ENCODE measurements around the gene ZNF70. TPM values are rescaled to one million over a fixed set of nuclear protein-coding genes. Genes with fewer than 3 reads are reported as not detected.
A peak's percentile ranks its signal among the peaks of the same experiment; 100 is the strongest.

ZNF70 gene
- total RNA-seq, 1 experiment from 2014 or later = 1.4 TPM

DNA sequence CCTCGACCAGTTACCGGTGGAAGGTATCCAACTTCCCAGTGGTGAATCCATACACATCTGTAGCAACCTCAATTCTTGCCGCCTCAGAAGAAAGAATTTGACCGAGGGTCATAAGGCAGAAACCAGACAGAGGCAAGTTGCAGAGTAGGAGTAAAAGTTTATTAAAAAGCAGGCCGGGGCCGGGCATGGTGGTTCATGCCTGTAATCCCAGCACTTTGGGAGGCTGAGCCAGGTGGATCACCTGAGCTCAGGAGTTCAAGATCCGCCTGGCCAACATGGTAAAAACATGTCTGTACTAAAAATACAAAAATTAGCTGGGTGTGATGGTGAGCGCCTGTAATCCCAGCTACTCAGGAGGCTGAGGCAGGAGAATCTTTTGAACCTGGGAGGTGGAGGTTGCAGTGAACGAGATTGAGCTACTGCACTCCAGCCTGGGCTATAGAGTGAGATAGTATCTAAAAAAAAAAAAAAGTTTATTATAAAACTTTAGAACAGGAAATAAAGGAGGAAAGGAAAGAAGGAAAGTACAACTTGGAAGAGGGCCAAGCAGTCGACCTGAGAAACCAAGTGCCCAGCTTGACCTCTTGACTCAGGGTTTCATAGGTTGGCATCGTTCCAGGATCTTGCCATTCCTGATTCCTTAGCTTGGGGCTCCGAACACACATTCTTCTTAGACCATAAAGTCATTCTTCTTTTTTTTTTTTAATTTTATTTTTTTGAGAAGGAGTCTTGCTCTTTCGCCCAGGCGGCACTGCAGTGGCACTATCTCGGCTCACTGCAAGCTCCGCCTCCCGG, 32.3 kb downstream of the ZNF70 start:
- peak; percentile 51 for DNase-seq (ENCODE audit: low spot score)

DNA sequence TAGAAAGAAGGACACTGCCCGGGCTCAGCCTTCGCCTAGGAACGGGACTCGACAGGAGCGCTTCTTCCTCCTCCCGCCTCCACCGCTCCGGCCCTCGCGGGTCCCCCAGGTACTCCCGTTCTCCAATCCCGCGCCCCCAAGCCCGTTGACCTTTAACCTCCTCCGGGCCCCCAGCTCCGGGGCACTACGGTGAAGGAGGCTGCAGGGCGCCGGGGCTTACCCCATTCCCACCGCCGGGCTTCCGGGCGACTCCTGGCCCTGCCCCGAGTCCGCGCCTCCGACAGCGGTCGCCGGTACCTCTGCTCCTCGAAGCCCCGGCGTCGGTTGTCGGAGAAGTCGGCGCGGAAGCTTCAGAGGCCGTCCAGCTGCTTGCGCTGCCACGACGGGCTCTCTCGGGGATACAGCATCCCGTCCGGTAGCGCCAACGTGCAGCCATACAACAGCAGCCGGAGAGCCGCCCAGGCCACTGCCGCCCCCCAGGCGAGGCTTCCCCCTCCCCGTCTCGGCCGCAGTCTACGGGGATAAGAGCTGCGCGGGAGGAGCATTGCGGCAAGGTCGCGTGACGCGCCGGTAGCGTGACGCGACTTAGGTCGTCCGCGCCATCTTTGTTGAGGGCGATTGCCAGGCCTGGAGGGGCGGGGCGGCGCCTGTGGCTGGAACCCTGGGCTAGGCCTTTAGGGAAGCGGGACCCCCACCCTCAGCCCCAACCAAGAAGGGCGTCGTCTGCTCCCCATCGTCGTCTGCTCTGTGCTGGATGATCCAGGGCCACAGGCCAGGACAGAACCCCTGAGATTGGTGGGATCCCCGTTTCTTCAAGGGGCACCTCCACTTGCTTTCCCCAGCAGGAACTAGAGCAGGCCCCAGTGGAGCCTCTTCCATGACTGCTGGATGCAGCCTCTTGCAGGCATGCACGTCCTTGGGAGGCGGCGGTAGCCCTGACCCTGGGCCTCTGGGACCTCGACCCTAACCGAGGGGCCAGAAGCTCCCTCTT, 33.8 kb downstream of the ZNF70 start:
- DNase-seq (ENCODE audit: low spot score) = peak; percentile 63

DNA sequence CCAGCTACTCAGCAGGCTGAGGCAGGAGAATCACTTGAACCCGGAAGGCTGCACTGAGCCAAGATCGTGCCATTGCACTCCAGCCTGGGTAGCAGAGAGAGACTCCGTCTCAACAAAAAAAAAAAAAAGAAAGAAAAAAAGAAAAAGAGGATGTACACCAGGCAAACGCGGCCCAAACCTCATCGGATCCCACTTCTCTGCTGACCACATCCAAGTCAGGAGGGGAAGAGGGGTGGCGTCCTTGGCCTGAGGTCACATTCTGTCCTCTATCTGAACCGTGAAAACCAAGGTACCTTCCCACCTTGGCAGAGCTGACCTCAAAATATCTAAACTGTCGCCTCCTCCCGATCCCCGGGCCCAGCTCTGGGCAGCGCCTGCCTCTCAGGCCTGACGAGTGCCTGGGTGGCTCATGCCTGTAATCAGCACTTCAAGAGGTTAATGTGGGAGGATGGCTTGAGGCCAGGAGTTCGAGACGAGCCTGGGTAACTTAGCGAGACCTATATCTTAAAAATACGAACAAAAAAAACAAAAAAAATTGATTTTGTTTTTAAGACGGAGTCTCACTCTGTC, 35.0 kb downstream of the ZNF70 start:
- no peak for DNase-seq (ENCODE audit: low spot score)

DNA sequence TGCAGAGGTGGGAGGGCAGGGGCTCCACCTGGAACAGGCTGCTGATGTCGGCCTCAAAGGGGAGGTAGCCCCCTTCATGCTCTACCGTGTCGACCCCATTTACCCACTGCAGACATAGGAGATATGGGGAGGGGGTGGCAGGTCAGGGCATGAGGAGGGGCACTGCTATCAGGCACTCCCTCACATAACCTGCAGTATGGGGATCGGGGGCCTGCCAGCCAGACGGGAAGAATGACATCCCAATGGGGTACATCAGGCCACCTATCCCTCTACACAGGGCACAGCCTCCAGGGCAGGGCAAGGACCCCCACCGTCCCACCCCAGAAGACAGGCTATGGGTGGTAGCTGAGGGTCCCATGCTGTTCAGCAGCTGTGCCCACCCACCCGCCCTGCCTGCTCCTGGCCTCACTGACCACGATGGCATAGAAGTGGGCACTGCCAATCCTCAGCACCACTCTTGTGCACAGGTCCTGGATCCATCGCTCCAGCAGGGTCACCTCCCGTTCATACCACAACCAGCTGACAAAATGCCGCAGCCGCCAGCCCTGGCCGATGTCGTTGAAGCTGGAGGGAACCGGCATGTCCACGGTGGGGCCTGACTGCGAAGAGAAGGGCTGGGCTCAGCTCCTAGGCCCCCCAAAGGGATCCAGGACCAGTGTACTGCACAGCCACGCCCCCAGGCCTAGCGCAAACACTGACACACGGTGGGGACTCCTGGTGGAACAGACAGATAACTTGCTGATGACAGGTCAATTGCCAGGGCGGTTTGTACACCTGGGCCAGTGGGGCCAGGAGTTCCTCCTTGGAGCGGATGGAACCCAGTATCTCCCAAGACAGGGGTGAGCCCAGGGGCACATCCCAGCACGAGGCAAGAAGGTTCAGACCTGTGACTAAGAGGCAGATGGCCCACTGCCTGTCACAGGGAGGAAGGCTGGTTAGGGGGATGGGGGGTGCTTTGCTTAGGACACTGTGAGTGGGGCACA, 36.0 kb downstream of the ZNF70 start:
- no peak for DNase-seq (ENCODE audit: low spot score)

DNA sequence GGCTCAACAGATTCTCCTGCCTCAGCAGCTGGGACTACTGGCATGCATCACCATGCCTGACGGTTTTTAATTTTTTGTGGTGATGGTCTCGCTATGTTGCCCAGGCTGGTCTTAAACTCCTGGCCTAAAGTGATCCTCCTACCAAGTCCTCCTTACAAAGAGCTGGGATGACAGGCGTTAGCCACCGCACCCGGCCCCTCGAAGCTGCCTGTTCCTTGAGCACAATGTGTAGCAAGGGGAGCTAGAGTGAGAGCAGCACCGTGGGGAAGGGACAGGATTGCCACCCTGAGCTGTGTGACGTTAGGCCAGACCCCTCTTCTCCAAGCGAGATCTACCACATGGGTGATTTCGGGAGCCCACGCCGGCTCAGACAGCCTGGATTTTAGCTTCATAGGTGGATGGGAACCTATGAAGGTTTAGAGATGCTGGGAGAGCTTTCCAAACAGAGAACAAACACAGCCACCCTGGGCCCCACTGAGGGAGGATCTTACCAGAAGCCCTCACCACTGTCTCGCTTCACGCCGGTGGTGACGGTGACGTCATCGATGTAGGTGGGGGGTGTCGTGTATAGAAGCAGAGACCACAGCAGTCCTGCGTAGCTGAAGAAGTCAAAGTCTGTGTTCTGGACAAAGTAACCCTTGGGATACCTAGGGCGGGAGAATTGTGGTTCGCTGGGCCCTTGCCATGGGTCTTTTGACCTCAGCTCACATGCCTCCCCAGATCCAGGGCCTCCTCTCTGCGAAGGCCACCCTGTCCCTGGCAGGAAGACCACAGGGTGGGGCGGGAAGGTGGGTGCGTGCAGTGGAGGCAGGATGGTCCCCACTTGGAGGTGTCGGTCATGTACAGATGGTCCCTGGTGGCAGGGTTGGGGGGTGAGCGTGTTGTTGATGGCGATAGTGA, 37.0 kb downstream of the ZNF70 start:
- DNase-seq (ENCODE audit: low spot score) = no peak

DNA sequence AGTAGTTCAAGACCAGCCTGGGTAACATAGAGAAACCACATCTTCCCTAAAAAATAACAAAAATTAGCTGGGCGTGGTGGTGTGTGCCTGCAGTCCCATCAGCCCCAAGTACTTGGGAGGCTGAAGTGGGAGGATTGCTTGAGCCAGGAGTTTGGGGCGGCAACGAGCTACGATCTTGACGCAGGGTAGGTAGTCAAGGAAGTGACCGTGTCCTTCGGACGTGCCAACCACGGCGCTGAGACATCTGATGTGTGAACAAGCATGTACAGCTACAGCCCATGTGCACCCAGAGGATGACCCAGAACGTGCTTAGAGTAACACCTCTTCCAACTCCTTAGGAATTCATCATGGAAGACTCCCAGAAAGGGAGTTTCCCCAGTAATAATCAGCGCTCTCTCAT, 38.7 kb downstream of the ZNF70 start:
- DNase-seq (ENCODE audit: low spot score) = no peak

DNA sequence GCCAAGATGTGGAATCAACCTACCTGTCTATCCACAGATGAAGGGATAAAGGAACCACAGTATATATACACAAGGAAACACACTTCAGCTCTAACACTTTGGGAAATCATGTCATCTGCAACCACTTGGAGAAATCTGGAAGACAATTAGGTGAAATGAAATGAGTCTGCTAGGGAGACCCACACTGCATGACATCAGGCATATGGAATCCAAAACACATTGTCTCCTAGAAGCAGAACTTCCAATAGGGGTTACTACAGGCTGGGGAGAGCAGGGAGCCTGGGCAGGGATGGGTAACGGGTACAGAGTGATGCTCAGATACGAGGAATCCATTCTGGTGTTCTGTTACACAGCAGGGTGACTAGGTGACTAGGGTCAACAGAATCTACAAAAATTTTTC, 41.8 kb downstream of the ZNF70 start:
- no peak for DNase-seq (ENCODE audit: low spot score)

DNA sequence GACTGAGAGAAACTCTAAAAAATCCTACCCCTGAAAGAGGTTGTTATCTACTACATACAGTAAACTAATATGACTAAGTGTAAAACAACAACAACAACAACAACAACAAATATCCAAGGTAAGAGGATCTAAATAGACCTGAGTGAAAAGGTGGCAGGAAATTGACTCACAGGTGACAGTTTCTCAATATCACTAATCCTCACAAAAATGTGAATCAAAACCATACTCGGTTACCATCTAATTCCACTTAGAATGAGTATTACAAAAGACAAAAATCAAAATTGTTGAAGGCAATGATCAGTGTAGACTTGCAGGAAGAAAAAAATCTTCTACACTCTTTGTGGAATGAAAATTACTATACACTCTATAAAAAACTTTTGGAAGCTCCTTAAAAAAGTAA, 42.6 kb downstream of the ZNF70 start:
- no peak for DNase-seq (ENCODE audit: low spot score)

DNA sequence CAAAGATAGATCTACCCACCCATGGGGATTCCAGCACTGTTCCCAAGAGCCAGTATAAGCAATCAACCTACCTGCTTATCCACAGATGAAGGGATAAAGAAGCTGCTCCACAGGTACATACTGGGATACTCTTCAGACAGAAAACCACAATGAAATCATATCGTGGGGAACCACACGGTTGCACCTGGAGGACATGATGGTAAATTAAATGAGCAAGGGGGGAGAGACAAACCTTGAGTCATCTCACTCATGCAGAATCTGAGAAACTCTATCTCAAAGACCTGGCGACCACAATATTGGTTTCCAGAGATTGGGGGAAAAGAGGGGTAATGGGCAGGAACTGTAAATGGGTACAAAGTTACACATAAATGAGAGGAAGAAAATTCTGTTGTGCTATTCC, 45.6 kb downstream of the ZNF70 start:
- DNase-seq (ENCODE audit: low spot score) = no peak

DNA sequence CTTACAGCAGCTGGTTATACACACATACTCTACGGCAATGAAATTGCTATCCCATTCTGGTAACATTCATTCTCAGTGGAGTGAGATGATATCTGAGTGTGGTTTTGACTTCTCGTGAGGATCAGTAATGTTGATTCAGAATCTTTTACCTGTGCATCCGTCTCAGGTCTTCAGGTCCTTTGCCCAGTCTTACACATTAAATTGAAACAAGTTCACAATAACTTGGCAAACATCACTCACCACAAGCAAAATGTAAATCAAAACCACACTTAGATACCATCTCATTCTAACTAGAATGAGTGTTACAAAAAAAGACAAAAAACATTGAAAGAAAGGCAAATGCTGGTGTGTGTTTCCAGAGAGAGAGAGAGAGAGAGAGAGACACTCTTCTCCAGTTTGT, 46.1 kb downstream of the ZNF70 start:
- no peak for DNase-seq (ENCODE audit: low spot score)

DNA sequence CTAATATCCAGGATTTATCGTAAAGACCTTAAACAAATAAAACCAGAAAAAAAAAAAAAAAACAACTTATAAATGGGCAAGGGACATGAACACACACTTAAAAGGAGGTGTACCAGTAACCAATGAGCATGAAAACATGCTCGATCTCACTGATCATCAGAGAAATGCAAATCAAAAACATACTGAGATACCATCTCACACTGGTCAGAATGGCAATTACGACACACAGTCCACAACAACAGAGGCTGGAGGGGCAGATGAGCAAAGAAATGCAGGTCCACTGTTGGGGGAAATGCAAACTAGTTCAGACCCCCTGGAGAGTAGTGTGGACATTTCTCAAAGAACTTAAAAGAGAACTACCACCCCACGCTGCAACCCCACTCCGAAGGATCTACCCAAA, 46.9 kb downstream of the ZNF70 start:
- no peak for DNase-seq (ENCODE audit: low spot score)

DNA sequence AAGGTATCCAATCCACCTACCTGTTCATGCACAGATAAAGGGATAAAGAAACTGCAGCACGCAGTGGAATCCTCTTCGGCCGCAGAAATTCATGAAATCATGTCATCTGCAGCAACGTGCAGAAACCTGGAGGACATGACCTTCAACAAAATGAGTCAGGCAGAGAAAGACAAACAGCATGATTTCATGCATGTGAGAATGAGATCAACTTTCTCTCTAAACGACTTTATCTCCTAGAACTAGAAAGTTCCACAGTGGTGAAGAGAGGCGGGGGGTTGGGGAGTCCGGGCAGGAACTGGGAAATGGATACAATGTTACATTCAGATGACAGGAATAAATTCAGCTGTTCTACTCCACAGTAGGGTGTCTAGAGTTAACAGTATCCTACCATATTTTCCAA, 50.2 kb downstream of the ZNF70 start:
- no peak for DNase-seq (ENCODE audit: low spot score)

DNA sequence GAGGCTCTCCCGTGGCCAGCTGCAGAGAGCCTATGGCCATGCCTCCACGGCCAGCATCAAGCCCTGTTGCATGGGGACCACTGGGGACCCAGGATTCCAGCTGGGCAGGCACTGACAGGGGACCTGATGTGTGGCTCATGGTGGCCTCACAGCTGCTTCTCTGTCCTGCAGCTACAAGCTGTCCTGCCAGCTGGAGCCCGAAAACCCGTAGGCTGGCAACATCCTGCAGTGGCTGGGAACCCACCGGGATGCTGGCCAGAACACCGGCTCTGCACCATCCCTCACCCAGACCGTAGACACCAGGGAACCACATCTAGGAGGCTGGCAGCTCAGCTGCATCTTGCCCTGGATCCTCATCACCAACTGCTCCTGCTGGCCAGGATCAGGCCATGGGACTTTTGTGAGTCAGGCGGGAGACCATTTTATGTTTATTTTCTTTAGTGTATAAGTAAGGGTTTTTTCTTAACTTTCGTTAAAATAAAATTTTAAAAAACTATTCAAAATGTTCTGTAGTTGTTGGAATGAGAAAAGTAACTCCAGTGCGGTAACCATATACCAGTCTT, 52.2 kb downstream of the ZNF70 start:
- DNase-seq (ENCODE audit: low spot score) = no peak

DNA sequence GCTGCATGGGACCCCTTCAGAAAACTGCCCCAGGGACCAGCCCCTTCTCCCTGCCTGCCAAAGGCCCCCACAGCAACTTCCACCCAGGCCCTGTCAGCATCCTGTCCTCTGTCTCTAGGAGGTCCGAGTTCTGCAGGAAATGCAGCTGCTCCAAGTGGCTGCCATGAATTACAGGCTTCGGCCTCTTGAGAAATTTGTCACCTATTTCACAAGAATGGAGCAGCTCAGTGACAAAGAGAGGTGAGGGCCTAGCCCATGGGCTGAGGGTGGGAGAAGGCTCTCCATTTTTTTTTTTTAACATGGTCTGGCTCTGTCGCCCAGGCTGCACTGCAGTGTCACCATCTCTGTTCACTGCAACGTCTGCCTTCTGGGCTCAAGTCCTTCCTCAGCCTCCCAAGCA, 52.8 kb downstream of the ZNF70 start:
- no peak for DNase-seq (ENCODE audit: low spot score)

DNA sequence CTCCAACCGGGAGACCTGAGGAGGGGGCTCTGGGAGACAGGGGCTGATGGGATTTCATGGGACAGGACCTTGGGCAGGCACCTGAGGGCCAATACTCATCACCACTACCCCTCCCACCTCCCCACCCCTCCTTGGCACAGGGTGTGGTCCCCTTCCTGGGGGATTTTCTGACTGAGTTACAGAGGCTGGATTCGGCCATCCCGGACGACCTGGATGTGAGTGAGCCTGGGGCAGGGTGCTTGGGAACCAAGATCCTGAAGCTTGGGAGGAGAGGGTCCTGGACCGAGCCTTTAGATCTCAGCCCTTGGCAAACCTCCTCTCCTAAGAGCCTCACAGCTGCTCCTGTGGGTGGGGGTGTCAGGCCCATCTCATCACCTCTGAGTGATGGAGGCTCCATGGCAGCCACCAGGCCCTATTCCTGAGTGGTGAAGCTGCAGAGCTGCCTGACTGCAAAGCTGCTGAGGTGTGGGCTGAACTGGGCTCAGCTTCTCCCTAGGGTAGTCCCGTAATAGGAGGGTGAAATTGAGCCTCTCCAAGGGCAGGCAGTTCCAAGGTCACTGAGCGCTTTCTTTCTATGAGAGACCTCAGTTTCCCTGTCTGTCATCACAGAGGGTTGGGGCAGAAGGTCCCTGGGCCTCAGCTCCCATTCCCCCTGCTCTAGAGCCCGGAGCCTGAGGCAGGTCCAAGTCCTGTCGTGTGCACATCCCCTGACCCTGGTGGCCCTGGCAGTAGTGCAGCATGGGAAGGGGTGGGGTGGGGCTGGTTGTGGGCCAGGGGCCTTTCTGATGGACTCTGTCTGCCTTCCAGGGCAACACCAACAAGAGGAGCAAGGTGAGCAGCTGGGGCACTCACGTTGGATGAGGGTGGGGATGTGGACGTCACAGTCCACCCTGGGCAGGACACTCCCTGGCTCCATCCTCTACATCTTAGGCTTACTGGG, 53.6 kb downstream of the ZNF70 start:
- no peak for DNase-seq (ENCODE audit: low spot score)

DNA sequence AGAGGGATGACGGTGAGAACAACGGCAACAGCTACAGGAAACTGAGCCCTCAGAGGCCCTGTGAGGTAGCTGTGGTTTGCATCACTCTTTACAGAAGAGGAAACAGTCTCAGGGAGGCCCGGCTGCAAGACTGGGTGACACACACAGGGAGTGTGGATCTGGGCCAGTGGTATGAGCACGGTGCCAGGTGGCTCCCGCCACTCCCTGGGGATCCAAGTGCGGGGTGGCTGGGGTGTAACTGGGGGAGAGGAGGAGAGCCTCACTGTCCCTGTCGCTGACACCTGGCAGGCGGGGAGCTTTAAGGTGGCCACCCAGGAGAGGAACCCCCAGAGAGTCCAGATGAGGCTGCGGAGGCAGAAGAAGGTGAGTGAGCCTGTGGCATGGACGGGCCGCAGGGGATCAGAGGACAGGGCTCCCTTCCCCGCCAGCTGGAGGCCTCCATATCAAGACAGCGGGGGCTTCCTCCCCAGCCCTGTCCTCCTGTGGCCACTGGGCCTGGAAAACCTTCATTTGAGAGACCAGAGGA, 54.5 kb downstream of the ZNF70 start:
- DNase-seq (ENCODE audit: low spot score) = no peak

DNA sequence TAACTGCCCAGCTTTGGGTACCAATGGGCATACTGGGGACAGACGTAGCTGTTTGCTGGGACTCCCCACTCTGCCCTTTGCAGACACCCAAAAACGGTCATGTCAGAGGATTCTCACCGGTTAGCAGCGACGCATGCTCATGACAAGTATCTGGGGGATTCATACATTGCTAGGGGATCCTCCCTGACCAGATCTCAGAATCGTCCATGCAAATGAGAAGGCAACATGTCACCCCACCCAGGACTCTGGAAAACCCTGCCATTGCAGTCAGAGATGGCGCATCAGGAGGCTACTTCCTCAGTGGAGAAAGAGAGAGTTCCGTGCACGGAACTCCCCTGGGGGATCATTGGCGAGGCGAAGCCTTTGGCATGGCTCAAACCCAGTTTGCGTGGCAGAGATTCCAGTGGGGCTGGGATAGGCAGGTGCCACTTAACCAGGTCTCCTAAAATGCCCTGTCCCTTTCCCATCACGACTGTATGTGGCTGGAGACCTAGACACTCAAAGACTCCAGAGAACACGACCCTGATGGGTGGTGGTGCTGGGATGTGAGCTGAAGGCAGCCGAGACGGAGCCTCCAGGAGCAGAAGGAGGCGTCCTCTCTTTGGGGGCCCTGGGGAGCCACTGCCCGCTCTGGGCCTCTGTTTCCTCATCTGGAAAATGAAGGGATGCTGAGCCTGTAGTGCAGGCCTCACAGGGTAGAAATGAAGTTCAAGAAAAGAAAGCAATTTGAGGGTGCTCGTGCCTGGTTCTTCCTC, 55.2 kb downstream of the ZNF70 start:
- DNase-seq (ENCODE audit: low spot score) = no peak

DNA sequence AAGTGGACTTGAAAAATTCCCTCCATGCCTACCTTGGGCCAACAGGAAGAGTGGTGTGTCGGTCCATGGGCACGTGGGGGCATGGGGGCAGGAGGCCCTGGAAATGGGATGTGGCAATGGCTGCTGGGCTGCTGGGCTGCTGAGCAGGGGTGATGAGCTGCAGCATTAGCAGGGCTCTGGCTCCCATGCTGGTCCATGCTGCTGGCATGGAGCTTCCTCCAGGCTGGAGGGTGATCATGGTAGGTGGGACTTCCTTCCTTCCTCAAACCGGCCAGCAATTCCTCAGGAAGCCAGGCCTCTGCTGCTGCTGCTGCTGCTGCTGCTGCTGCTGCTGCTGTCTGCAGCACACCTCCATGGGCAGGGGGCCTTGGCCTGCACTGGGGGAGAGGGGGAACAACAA, 55.8 kb downstream of the ZNF70 start:
- DNase-seq (ENCODE audit: low spot score) = no peak

Measured in HT-29 (cell line).